IMR-90 (cell line): ENCODE results near the gene OPHN1. TPM values are rescaled to one million over a fixed set of nuclear protein-coding genes. Genes with fewer than 3 reads are reported as not detected.
A peak's percentile ranks its signal among the peaks of the same experiment; 100 is the strongest.

Experiments
- ATAC-seq: fragments of 200-7000 bp; cut with Tn5 transposase; 2 replicates; pipeline ENCODE4 v1.9.1; 2020; ENCODE audit warnings: low read depth, mild to moderate bottlenecking, moderate library complexity
- BruUV-seq: library from RNA; stranded (reverse); fragments of 400-500 nt; replicated peaks from 2 replicates; lab custom pipeline; 2021; lab: Mats Ljungman, UMichigan
- CTCF ChIA-PET: fragments of 300-600 bp; formaldehyde crosslinking; extraction: SDS; loops from one replicate; lab custom pipeline; 2021; ENCODE audit warnings: antibody characterized with exemption; lab: Yijun Ruan, JAX
- POLR2A ChIA-PET: fragments of 300-600 bp; sonication (Branson Sonifier 250); formaldehyde crosslinking; loops from one replicate; lab custom pipeline; 2022; ENCODE audit warnings: antibody characterized with exemption; ENCODE audit not compliant: unreplicated experiment; lab: Charles Lee
- DNase-seq: peaks from one replicate; pipeline ENCODE4 v3.0.0; 2013
- H2AFZ ChIP-seq: replicated peaks from 2 replicates; pipeline ENCODE3; 2013; ENCODE audit warnings: low read length, mild to moderate bottlenecking; ENCODE audit not compliant: poor library complexity
- H2AK5ac ChIP-seq: 2 replicates; pipeline ENCODE4 v1.6.1; 2013; ENCODE audit warnings: low read depth, low read length, inconsistent platforms
- H2AK9ac ChIP-seq: replicated peaks from 2 replicates; pipeline ENCODE3; 2013; ENCODE audit warnings: mild to moderate bottlenecking, low read depth, low read length, moderate library complexity; ENCODE audit not compliant: poor library complexity
- H2BK120ac ChIP-seq: 2 replicates; pipeline ENCODE4 v1.6.1; 2013; ENCODE audit warnings: low read depth, low read length, inconsistent platforms
- H2BK15ac ChIP-seq: 3 replicates; pipeline ENCODE4 v1.6.1; 2013; ENCODE audit warnings: low read depth, low read length, inconsistent platforms
- H2BK20ac ChIP-seq: 2 replicates; pipeline ENCODE4 v1.6.1; 2013; ENCODE audit warnings: low read depth, mild to moderate bottlenecking, inconsistent platforms, low read length, moderate library complexity
- H2BK5ac ChIP-seq: 2 replicates; pipeline ENCODE4 v1.6.1; 2013; ENCODE audit warnings: mild to moderate bottlenecking, low read depth, low read length, inconsistent platforms; ENCODE audit not compliant: poor library complexity, severe bottlenecking
- H3K14ac ChIP-seq: replicated peaks from 2 replicates; pipeline ENCODE4 v1.6.1; 2013; ENCODE audit warnings: low read depth, low read length, inconsistent platforms
- H3K18ac ChIP-seq: 2 replicates; pipeline ENCODE4 v1.6.1; 2013; ENCODE audit warnings: low read depth, low read length, control low read depth
- H3K23ac ChIP-seq: 2 replicates; pipeline ENCODE4 v1.6.1; 2013; ENCODE audit warnings: low read depth, low read length, inconsistent platforms
- H3K27ac ChIP-seq: 2 replicates; pipeline ENCODE4 v1.5.1; 2013; ENCODE audit warnings: mild to moderate bottlenecking, control low read depth, low read length; ENCODE audit not compliant: insufficient read depth
- H3K27me3 ChIP-seq: 2 replicates; pipeline ENCODE4 v1.6.1; 2013; ENCODE audit warnings: low read length; ENCODE audit not compliant: control insufficient read depth, insufficient read depth
- H3K36me3 ChIP-seq: 2 replicates; pipeline ENCODE4 v1.6.1; 2013; ENCODE audit warnings: low read length, mixed read lengths; ENCODE audit not compliant: control insufficient read depth, insufficient read depth
- H3K4ac ChIP-seq: 2 replicates; pipeline ENCODE4 v1.6.1; 2013; ENCODE audit warnings: low read depth, low read length, inconsistent platforms
- H3K4me1 ChIP-seq: 2 replicates; pipeline ENCODE4 v1.6.1; 2013; ENCODE audit warnings: low read length, mixed read lengths; ENCODE audit not compliant: control insufficient read depth, insufficient read depth
- H3K4me2 ChIP-seq: 2 replicates; pipeline ENCODE4 v1.6.1; 2013; ENCODE audit warnings: low read depth, mild to moderate bottlenecking, control low read depth, low read length, moderate library complexity
- H3K4me3 ChIP-seq: 2 replicates; pipeline ENCODE4 v1.5.1; 2013; ENCODE audit warnings: low read depth, mild to moderate bottlenecking, control low read depth, low read length, moderate library complexity; ENCODE audit not compliant: insufficient read depth
- H3K56ac ChIP-seq: 2 replicates; pipeline ENCODE4 v1.6.1; 2013; ENCODE audit warnings: low read length, inconsistent platforms; ENCODE audit not compliant: insufficient read depth; ENCODE audit errors: extremely low read depth
- H3K79me1 ChIP-seq, 2 experiments: 2 replicates each; pipeline ENCODE4 v1.6.1; 2013; ENCODE audit warnings: low read length in 2 of 2, inconsistent platforms in 1 of 2, low read depth in 1 of 2
- H3K9ac ChIP-seq: 2 replicates; pipeline ENCODE4 v1.6.1; 2013; ENCODE audit warnings: low read depth, low read length, control low read depth
- H3K9me1 ChIP-seq: 2 replicates; pipeline ENCODE4 v1.6.1; 2013; ENCODE audit warnings: low read length, inconsistent platforms; ENCODE audit not compliant: insufficient read depth
- H3K9me3 ChIP-seq: 2 replicates; pipeline ENCODE4 v1.6.1; 2013; ENCODE audit warnings: low read length; ENCODE audit not compliant: control insufficient read depth, insufficient read depth
- H4K20me1 ChIP-seq: 2 replicates; pipeline ENCODE4 v1.6.1; 2013; ENCODE audit warnings: low read length, inconsistent platforms; ENCODE audit not compliant: insufficient read depth
- H4K5ac ChIP-seq: 2 replicates; pipeline ENCODE4 v1.6.1; 2013; ENCODE audit warnings: mild to moderate bottlenecking, low read depth, low read length, control low read depth
- H4K8ac ChIP-seq, 2 experiments: 2 replicates each; pipeline ENCODE4 v1.6.1; 2013; ENCODE audit warnings: low read depth in 2 of 2, low read length in 2 of 2, control low read depth in 1 of 2, inconsistent platforms in 1 of 2
- H4K91ac ChIP-seq: 2 replicates; pipeline ENCODE4 v1.6.1; 2013; ENCODE audit warnings: low read depth, low read length, inconsistent platforms; ENCODE audit not compliant: insufficient read depth
- CEBPB ChIP-seq: IDR thresholded peaks from 2 replicates; pipeline ENCODE4 v1.6.1; 2012; ENCODE audit warnings: low read depth, low read length, improper control_type of control experiment
- CHD1 ChIP-seq: IDR thresholded peaks from 2 replicates; pipeline ENCODE4 v1.6.1; 2012; ENCODE audit warnings: low read depth, low read length, improper control_type of control experiment
- CTCF ChIP-seq: conservative IDR thresholded peaks from 2 replicates; pipeline ENCODE4 v1.5.1; 2012; ENCODE audit warnings: mild to moderate bottlenecking, low read depth, low read length, improper control_type of control experiment
- FOS ChIP-seq: fragments of 150-350 bp; IDR thresholded peaks from 2 replicates; pipeline ENCODE4 v1.6.1; 2016; ENCODE audit warnings: low read depth, low read length
- RAD21 ChIP-seq: IDR thresholded peaks from 2 replicates; pipeline ENCODE4 v1.6.1; 2012; ENCODE audit warnings: low read length, improper control_type of control experiment
- RCOR1 ChIP-seq: IDR thresholded peaks from 2 replicates; pipeline ENCODE4 v1.6.1; 2012; ENCODE audit warnings: mild to moderate bottlenecking, low read length, improper control_type of control experiment; ENCODE audit not compliant: insufficient replicate concordance
- WGBS, 2 experiments: methylation state at CpG; one replicate each; pipeline versions ENCODE4 v1.1.5 to v1.1.7; 2013; ENCODE audit warnings: missing lambda C conversion rate in 2 of 2; ENCODE audit not compliant: insufficient read length in 1 of 2; ENCODE audit errors: extremely low coverage in 2 of 2; 5-methylcytosine and 5-hydroxymethylcytosine counted together
- dilution Hi-C: fragments of 300-500 bp; cut with HindIII; formaldehyde crosslinking; loops from one replicate; pipeline ENCODE4 v1.14.3; 2018; ENCODE audit warnings: low sequenced_read_pairs; ENCODE audit not compliant: unreplicated experiment
- in situ Hi-C: fragments of 300-500 bp; cut with MboI; formaldehyde crosslinking; loops from 3 replicates; pipeline ENCODE4 v1.14.3; 2019; ENCODE audit warnings: low sequenced_read_pairs, inconsistent platforms, mixed read lengths
- intact Hi-C: fragments of 100-400 bp; cut with micrococcal nuclease; formaldehyde crosslinking; loops from 2 replicates; pipeline ENCODE4 v1.10.0; 2022
- polyA plus RNA-seq, 3 experiments: library from polyadenylated mRNA; depleted of rRNA; stranded (reverse); fragments of >200 nt; gene quantifications; 2 replicates each; pipeline ENCODE4 v1.2.3, GENCODE V29; 2012; ENCODE audit warnings: low replicate concordance in 1 of 3
- total RNA-seq: library from RNA; depleted of rRNA; stranded (reverse); fragments of >200 nt; gene quantifications from 2 replicates; pipeline ENCODE4 v1.2.3, GENCODE V29; 2012

Gene OPHN1
- total and polyA plus RNA-seq, 2 of the 4 experiments (the other 2 are of a cell fraction): 4.0 to 13.1 TPM

GRCh38 chrX:68238568-68238967 is 194.7 kb downstream of the OPHN1 start:
- H2BK120ac ChIP-seq: no peak overlapping the region
- no TSS peak for BruUV-seq
- H4K91ac ChIP-seq: no peak overlapping the region
- no peaks in the 10 kb centered on the region for H3K27me3 ChIP-seq
- no peak overlapping the region for H2AK5ac ChIP-seq
- H3K9me3 ChIP-seq: no peaks in the 10 kb centered on the region
- no peak overlapping the region for H3K18ac ChIP-seq
- H4K5ac ChIP-seq: no peak overlapping the region
- H2BK20ac ChIP-seq: no peak overlapping the region
- intact Hi-C loops: no loop called here
- no peak overlapping the region for H2AFZ ChIP-seq
- H3K4me3 ChIP-seq: no peak overlapping the region
- H3K14ac ChIP-seq: no peak overlapping the region
- WGBS, 2 experiments: no CpG with 5 or more reads among the region's 7 CpGs
- in situ Hi-C loops: no loop called here
- H3K4me2 ChIP-seq: no peak overlapping the region
- H3K27ac ChIP-seq: no peak overlapping the region
- ATAC-seq: no peak
- CTCF ChIA-PET: interaction anchor here (0.6 kb wide), 2 partner anchors 31 to 206 kb away, joined by 3 read pairs; no protein-coding TSS in a partner anchor
- no peaks in the 10 kb centered on the region for H3K36me3 ChIP-seq
- no peaks in the 10 kb centered on the region for H3K79me1 ChIP-seq
- POLR2A ChIA-PET: no interaction called here
- H4K20me1 ChIP-seq: no peaks in the 10 kb centered on the region
- no peak overlapping the region for H2AK9ac ChIP-seq
- H3K23ac ChIP-seq: no peak overlapping the region
- no peak overlapping the region for H3K4ac ChIP-seq
- no peak overlapping the region for H3K9ac ChIP-seq
- no peaks in the 10 kb centered on the region for H3K9me1 ChIP-seq
- no peak for DNase-seq
- TF ChIP-seq CEBPB (no peak), CTCF (peak; percentile 28; the same call in 1 of the 2 replicates), RAD21 (no peak), CHD1 (no peak), FOS (no peak), RCOR1 (no peak)
- no peaks in the 10 kb centered on the region for H3K4me1 ChIP-seq
- H3K56ac ChIP-seq: no peak overlapping the region
- no peak overlapping the region for H4K8ac ChIP-seq
- no peak overlapping the region for H2BK15ac ChIP-seq
- dilution Hi-C loops: no loop called here
- H2BK5ac ChIP-seq: no peak overlapping the region
